GM23338 (cell line): ENCODE results near the gene SHANK1. TPM values are rescaled to one million over a fixed set of nuclear protein-coding genes. Genes with fewer than 3 reads are reported as not detected.
A peak's percentile ranks its signal among the peaks of the same experiment; 100 is the strongest.

ENCODE experiments used
- ATAC-seq: fragments of 200-7000 bp; cut with Tn5 transposase; 3 replicates; pipeline ENCODE4 v1.9.1; 2020
- DNase-seq: peaks from one replicate; pipeline ENCODE4 v3.0.0-alpha.2; 2015; ENCODE audit warnings: low spot score
- H2AFZ ChIP-seq: fragments of 200-600 bp; sonication (generic); 2 replicates; pipeline ENCODE4 v1.8.0; 2016; ENCODE audit warnings: antibody characterized with exemption, mild to moderate bottlenecking, moderate library complexity
- H3F3A ChIP-seq: fragments of 200-600 bp; sonication (generic); replicated peaks from 2 replicates; pipeline ENCODE4 v1.8.0; 2017; ENCODE audit warnings: antibody characterized with exemption, mixed run types, low read depth
- H3K27ac ChIP-seq: fragments of 200-600 bp; sonication (generic); 2 replicates; pipeline ENCODE4 v1.6.1; 2016; ENCODE audit warnings: low read depth
- H3K27me3 ChIP-seq: fragments of 200-600 bp; sonication (generic); 2 replicates; pipeline ENCODE4 v1.8.0; 2016; ENCODE audit warnings: mild to moderate bottlenecking, mixed run types, moderate library complexity; ENCODE audit not compliant: insufficient read depth
- H3K36me3 ChIP-seq: fragments of 200-600 bp; sonication (generic); 2 replicates; pipeline ENCODE4 v1.8.0; 2016; ENCODE audit warnings: mild to moderate bottlenecking; ENCODE audit not compliant: insufficient read depth
- H3K4me1 ChIP-seq: fragments of 200-600 bp; sonication (generic); 2 replicates; pipeline ENCODE4 v1.8.0; 2016; ENCODE audit warnings: mild to moderate bottlenecking, moderate library complexity; ENCODE audit not compliant: insufficient read depth
- H3K4me2 ChIP-seq: fragments of 200-600 bp; sonication (generic); 2 replicates; pipeline ENCODE4 v1.7.1; 2017; ENCODE audit warnings: mixed run types
- H3K4me3 ChIP-seq: fragments of 200-600 bp; sonication (generic); 2 replicates; pipeline ENCODE4 v1.6.1; 2016; ENCODE audit warnings: mixed run types
- H3K79me2 ChIP-seq: fragments of 200-600 bp; sonication (generic); replicated peaks from 2 replicates; pipeline ENCODE4 v1.8.0; 2017; ENCODE audit warnings: mild to moderate bottlenecking; ENCODE audit not compliant: insufficient read depth
- H3K9me2 ChIP-seq: fragments of 200-600 bp; sonication (generic); 2 replicates; pipeline ENCODE4 v1.8.0; 2017; ENCODE audit not compliant: insufficient read depth
- H4K20me1 ChIP-seq: fragments of 200-600 bp; sonication (generic); replicated peaks from 2 replicates; pipeline ENCODE4 v1.8.0; 2017; ENCODE audit warnings: mild to moderate bottlenecking; ENCODE audit not compliant: insufficient read depth
- H3K27ac Mint-ChIP-seq: 2 replicates; pipeline ENCODE4 v1.8.0; 2020; ENCODE audit warnings: inconsistent platforms, mild to moderate bottlenecking, moderate library complexity, mixed read lengths
- H3K27me3 Mint-ChIP-seq: 3 replicates; pipeline ENCODE4 v1.8.0; 2022; ENCODE audit warnings: low read depth, mild to moderate bottlenecking, moderate library complexity, mixed read lengths, inconsistent platforms; ENCODE audit not compliant: insufficient read depth, poor library complexity
- H3K36me3 Mint-ChIP-seq: 3 replicates; pipeline ENCODE4 v1.8.0; 2021; ENCODE audit warnings: low read depth, mild to moderate bottlenecking, inconsistent platforms, moderate library complexity, mixed read lengths
- H3K4me1 Mint-ChIP-seq: 3 replicates; pipeline ENCODE4 v1.8.0; 2020; ENCODE audit warnings: mild to moderate bottlenecking, inconsistent platforms, mixed read lengths
- H3K4me3 Mint-ChIP-seq: 3 replicates; pipeline ENCODE4 v1.8.0; 2021; ENCODE audit warnings: moderate library complexity, mild to moderate bottlenecking, inconsistent platforms, mixed read lengths
- H3K9me3 Mint-ChIP-seq: 3 replicates; pipeline ENCODE4 v1.8.0; 2020; ENCODE audit warnings: moderate library complexity, mild to moderate bottlenecking, inconsistent platforms, mixed read lengths
- CREB1 ChIP-seq: fragments of 250-450 bp; sonication (Bioruptor Pico); IDR thresholded peaks from 2 replicates; pipeline ENCODE4 v1.5.0; 2020; ENCODE audit warnings: low read depth, mild to moderate bottlenecking, moderate library complexity
- EZH2 ChIP-seq: fragments of 200-600 bp; sonication (generic); IDR thresholded peaks from one replicate; pipeline ENCODE4 v1.8.0; 2017; ENCODE audit warnings: antibody characterized with exemption, mild to moderate bottlenecking, low read depth; ENCODE audit not compliant: unreplicated experiment
- EZH2phosphoT487 ChIP-seq: fragments of 200-600 bp; sonication (generic); IDR thresholded peaks from one replicate; pipeline ENCODE4 v1.8.1; 2018; ENCODE audit warnings: antibody characterized with exemption; ENCODE audit not compliant: unreplicated experiment
- JUNB ChIP-seq: IDR thresholded peaks from one replicate; pipeline ENCODE4 v1.6.1; 2016; ENCODE audit warnings: antibody characterized with exemption; ENCODE audit not compliant: unreplicated experiment
- NANOG ChIP-seq: IDR thresholded peaks from 2 replicates; pipeline ENCODE4 v1.6.1; 2016; ENCODE audit warnings: antibody characterized with exemption, borderline replicate concordance
- POLR2AphosphoS5 ChIP-seq: IDR thresholded peaks from 2 replicates; pipeline ENCODE4 v1.6.1; 2016; ENCODE audit warnings: antibody characterized with exemption, low read depth
- STAT1 ChIP-seq: IDR thresholded peaks from one replicate; pipeline ENCODE4 v1.6.1; 2016; ENCODE audit warnings: antibody characterized with exemption; ENCODE audit not compliant: unreplicated experiment
- ZNF114 ChIP-seq: fragments of 250-450 bp; sonication (Bioruptor Pico); IDR thresholded peaks from 2 replicates; pipeline ENCODE4 v1.5.0; 2020; ENCODE audit warnings: mild to moderate bottlenecking, moderate library complexity
- ZNF331 ChIP-seq: fragments of 250-450 bp; sonication (Bioruptor Pico); IDR thresholded peaks from 2 replicates; pipeline ENCODE4 v1.5.0; 2020; ENCODE audit warnings: low read depth, mild to moderate bottlenecking, moderate library complexity
- ZNF462 ChIP-seq: fragments of 250-450 bp; sonication (Bioruptor Pico); IDR thresholded peaks from 2 replicates; pipeline ENCODE4 v1.5.0; 2020; ENCODE audit warnings: mild to moderate bottlenecking, moderate library complexity
- polyA plus RNA-seq: library from polyadenylated mRNA; unstranded; fragments of >200 nt; fragmentation: Nextera tagmentation; extraction: Ambion mirVana; gene quantifications from 2 replicates; pipeline ENCODE4 v1.2.1, GENCODE V29; 2016
- total RNA-seq: library from RNA; depleted of rRNA; stranded (reverse); fragments of >200 nt; shearing (Covaris generic); gene quantifications from 2 replicates; pipeline ENCODE4 v1.2.3, GENCODE V29; 2014
- TF ChIP-seq, protein P1 (sequence below): IDR thresholded peaks from 2 replicates; pipeline ENCODE4 v1.6.1; 2016; ENCODE audit warnings: antibody characterized with exemption
- TF ChIP-seq, protein P2 (sequence below), 2 experiments: fragments of 200-600 bp in 1 of 2; sonication (generic) in 1 of 2; conservative IDR thresholded peaks; 2 replicates each; pipeline versions ENCODE4 v1.5.1 to v1.6.1; 2016 to 2017; ENCODE audit warnings: antibody characterized with exemption in 2 of 2, low read depth in 2 of 2, mild to moderate bottlenecking in 2 of 2, moderate library complexity in 1 of 2
- TF ChIP-seq, protein P3 (sequence below): IDR thresholded peaks from one replicate; pipeline ENCODE4 v1.6.1; 2018; ENCODE audit warnings: antibody characterized with exemption; ENCODE audit not compliant: unreplicated experiment

Gene SHANK1
- total and polyA plus RNA-seq, 2 experiments from 2014 or later, result 0.23 to 4.1 TPM

DNA sequence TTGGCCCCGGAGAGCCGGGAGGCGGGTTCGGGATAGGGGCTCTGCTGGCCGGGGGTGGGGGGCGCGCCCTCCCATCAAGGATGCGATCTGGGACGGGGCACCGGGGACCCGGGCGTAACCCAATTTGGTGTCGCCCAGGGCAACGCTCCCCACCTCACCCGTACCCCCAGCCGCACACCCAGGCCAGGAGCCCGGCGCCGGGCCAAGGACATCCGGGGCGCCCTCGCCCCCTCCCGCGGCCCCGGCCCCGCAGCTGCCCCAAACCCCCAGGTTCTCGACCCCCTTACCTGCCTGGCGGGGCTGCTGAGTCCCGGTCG is 525 bp downstream of the SHANK1 start:
- H3F3A ChIP-seq, result 0 out of 2 replicates have a peak, but pooled peaks cover 4% of the 10 kb centered on the region
- H3K27ac ChIP-seq, result no peak overlapping the region
- H3K4me2 ChIP-seq, result peak overlapping the region; percentile 84
- Mint-ChIP-seq H3K4me3 (no peak overlapping the region), H3K27me3 (peaks cover 19% of the 10 kb centered on the region), H3K4me1 (no peaks in the 10 kb centered on the region), H3K27ac (no peak overlapping the region), H3K36me3 (peaks cover 41% of the 10 kb centered on the region), H3K9me3 (peaks cover 78% of the 10 kb centered on the region)
- H3K36me3 ChIP-seq, result no peaks in the 10 kb centered on the region
- no peaks in the 10 kb centered on the region for H3K9me2 ChIP-seq
- no peaks in the 10 kb centered on the region for H3K79me2 ChIP-seq
- peaks cover 43% of the 10 kb centered on the region for H3K4me1 ChIP-seq
- no peaks in the 10 kb centered on the region for H4K20me1 ChIP-seq
- peak overlapping the region; percentile 85 for H3K4me3 ChIP-seq
- TF ChIP-seq, protein P1, sequence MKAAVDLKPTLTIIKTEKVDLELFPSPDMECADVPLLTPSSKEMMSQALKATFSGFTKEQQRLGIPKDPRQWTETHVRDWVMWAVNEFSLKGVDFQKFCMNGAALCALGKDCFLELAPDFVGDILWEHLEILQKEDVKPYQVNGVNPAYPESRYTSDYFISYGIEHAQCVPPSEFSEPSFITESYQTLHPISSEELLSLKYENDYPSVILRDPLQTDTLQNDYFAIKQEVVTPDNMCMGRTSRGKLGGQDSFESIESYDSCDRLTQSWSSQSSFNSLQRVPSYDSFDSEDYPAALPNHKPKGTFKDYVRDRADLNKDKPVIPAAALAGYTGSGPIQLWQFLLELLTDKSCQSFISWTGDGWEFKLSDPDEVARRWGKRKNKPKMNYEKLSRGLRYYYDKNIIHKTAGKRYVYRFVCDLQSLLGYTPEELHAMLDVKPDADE, result no peak
- TF ChIP-seq ZNF462 (CRISPR knock-in tag), result no peak
- TF ChIP-seq NANOG, result no peak
- TF ChIP-seq ZNF114, result no peak
- no peak for TF ChIP-seq POLR2AphosphoS5
- TF ChIP-seq, protein P2, sequence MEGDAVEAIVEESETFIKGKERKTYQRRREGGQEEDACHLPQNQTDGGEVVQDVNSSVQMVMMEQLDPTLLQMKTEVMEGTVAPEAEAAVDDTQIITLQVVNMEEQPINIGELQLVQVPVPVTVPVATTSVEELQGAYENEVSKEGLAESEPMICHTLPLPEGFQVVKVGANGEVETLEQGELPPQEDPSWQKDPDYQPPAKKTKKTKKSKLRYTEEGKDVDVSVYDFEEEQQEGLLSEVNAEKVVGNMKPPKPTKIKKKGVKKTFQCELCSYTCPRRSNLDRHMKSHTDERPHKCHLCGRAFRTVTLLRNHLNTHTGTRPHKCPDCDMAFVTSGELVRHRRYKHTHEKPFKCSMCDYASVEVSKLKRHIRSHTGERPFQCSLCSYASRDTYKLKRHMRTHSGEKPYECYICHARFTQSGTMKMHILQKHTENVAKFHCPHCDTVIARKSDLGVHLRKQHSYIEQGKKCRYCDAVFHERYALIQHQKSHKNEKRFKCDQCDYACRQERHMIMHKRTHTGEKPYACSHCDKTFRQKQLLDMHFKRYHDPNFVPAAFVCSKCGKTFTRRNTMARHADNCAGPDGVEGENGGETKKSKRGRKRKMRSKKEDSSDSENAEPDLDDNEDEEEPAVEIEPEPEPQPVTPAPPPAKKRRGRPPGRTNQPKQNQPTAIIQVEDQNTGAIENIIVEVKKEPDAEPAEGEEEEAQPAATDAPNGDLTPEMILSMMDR (conservative IDR thresholded peaks at IDR 0.05; ENCODE audit: low read depth in 2 of 2), result no peak
- TF ChIP-seq STAT1, result no peak
- no peak for TF ChIP-seq JUNB
- TF ChIP-seq EZH2, result no peak
- TF ChIP-seq, protein P3, sequence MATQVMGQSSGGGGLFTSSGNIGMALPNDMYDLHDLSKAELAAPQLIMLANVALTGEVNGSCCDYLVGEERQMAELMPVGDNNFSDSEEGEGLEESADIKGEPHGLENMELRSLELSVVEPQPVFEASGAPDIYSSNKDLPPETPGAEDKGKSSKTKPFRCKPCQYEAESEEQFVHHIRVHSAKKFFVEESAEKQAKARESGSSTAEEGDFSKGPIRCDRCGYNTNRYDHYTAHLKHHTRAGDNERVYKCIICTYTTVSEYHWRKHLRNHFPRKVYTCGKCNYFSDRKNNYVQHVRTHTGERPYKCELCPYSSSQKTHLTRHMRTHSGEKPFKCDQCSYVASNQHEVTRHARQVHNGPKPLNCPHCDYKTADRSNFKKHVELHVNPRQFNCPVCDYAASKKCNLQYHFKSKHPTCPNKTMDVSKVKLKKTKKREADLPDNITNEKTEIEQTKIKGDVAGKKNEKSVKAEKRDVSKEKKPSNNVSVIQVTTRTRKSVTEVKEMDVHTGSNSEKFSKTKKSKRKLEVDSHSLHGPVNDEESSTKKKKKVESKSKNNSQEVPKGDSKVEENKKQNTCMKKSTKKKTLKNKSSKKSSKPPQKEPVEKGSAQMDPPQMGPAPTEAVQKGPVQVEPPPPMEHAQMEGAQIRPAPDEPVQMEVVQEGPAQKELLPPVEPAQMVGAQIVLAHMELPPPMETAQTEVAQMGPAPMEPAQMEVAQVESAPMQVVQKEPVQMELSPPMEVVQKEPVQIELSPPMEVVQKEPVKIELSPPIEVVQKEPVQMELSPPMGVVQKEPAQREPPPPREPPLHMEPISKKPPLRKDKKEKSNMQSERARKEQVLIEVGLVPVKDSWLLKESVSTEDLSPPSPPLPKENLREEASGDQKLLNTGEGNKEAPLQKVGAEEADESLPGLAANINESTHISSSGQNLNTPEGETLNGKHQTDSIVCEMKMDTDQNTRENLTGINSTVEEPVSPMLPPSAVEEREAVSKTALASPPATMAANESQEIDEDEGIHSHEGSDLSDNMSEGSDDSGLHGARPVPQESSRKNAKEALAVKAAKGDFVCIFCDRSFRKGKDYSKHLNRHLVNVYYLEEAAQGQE, result no peak
- no peak for TF ChIP-seq CREB1 (CRISPR knock-in tag)
- no peak for TF ChIP-seq ZNF331 (CRISPR knock-in tag)
- no peak for TF ChIP-seq EZH2phosphoT487
- no peak for DNase-seq
- H2AFZ ChIP-seq, result no peak overlapping the region
- ATAC-seq, result no peak
- H3K27me3 ChIP-seq, result peaks cover 51% of the 10 kb centered on the region
